ENCODE data around the gene LPAR3.
A peak's percentile ranks its signal among the peaks of the same experiment; 100 is the strongest.
"Not testable (repeated sequence)": the region's sequence is repeated elsewhere in the genome, so short reads cannot be mapped to it uniquely, and the experiment has no call there.

LPAR3 gene

GRCh38 chr1:84908746-84909464 is 15.9 kb upstream of the LPAR3 start:
- H3K36me3 ChIP-seq (ENCODE audit: control insufficient read depth in 2 of 2, insufficient read depth in 1 of 2, low read length in 2 of 2); POLR2A ChIA-PET: not testable (repeated sequence)
- CTCF ChIA-PET, result interaction anchor here (0.7 kb wide), 1 partner anchor 14 kb away, joined by 3 read pairs; no protein-coding TSS in a partner anchor

DNA sequence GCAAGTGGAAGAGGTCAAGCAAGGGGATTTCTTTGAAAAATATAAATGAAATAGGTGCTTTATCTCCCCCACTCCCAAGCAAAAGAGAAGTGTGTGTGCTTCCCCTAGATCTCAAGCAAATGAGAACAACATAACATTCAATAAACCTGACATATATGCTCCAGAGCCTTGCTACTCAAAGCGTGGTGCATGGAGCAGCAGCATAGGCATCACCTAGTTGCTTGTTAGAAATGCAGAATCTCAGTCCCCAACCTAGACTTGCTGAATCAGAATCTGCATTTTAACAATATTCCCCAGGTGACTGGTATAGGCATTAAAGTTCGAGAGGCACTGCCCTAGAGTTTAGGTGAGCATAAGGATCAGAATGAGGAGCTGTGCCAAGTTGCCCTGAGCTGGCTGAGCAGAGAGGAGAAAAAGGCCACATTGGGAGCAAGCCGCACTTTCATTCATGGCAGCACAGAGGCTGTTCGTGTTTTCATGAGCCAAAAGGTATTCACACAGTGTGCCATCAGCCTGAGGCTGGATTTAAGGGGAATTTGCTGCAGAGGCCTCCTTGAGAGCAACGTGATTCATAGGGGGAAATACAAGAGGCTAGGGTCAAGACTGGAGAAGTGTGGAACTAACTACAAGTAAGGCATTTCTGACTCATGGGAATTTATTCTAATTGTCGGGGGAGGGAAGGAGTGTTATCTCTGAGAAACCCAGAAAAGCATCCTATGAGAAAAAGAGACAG is 14.3 kb upstream of the LPAR3 start:
- Histone ChIP-seq H3K4me3 (ENCODE audit: low read depth, low read length) (no peak overlapping the region), H3K9me3 (ENCODE audit: control insufficient read depth, insufficient read depth, low read depth, low read length) (no peaks in the 10 kb centered on the region), H3K36me3 (ENCODE audit: control insufficient read depth in 2 of 2, insufficient read depth in 1 of 2, low read length in 2 of 2) (no peaks in the 10 kb centered on the region), H3K4me1 (ENCODE audit: control insufficient read depth, insufficient read depth, low read length) (no peaks in the 10 kb centered on the region), H3K27ac (ENCODE audit: extremely low read depth, low read depth, low read length) (no peak overlapping the region)
- TF ChIP-seq ZNF645 (tag by site-specific recombination; IDR thresholded peaks at IDR 0.05), result no peak
- TF ChIP-seq ZNF561 (tag by site-specific recombination; IDR thresholded peaks at IDR 0.05; ENCODE audit: borderline replicate concordance), result no peak
- TF ChIP-seq YY1 (tag by site-specific recombination; IDR thresholded peaks at IDR 0.05), result no peak
- no peak for TF ChIP-seq ZFHX2 (tag by site-specific recombination; conservative IDR thresholded peaks at IDR 0.05)
- TF ChIP-seq GLIS1 (tag by site-specific recombination; IDR thresholded peaks at IDR 0.05), result no peak
- TF ChIP-seq MZF1 (tag by site-specific recombination; IDR thresholded peaks at IDR 0.05; ENCODE audit: borderline replicate concordance), result no peak
- no peak for TF ChIP-seq ZNF223 (tag by site-specific recombination; IDR thresholded peaks at IDR 0.05)
- TF ChIP-seq ZNF239 (tag by site-specific recombination; IDR thresholded peaks at IDR 0.05), result no peak
- TF ChIP-seq ZNF768 (tag by site-specific recombination; IDR thresholded peaks at IDR 0.05), result no peak
- no peak for TF ChIP-seq ZBTB49 (tag by site-specific recombination; IDR thresholded peaks at IDR 0.05; ENCODE audit: low read depth)
- CTCF ChIA-PET, result no interaction called here
- POLR2A ChIA-PET, result no interaction called here

More at GRCh38 chr1:84908746-84909464, 15.9 kb upstream of the LPAR3 start:
- not testable (repeated sequence) for H3K27ac ChIP-seq (ENCODE audit: extremely low read depth, low read depth, low read length); H3K4me3 ChIP-seq (ENCODE audit: low read depth, low read length); H3K4me1 ChIP-seq (ENCODE audit: control insufficient read depth, insufficient read depth, low read length); H3K9me3 ChIP-seq (ENCODE audit: control insufficient read depth, insufficient read depth, low read depth, low read length)
- peak; percentile 88 for TF ChIP-seq ZNF146 (tag by site-specific recombination; IDR thresholded peaks at IDR 0.05)

DNA sequence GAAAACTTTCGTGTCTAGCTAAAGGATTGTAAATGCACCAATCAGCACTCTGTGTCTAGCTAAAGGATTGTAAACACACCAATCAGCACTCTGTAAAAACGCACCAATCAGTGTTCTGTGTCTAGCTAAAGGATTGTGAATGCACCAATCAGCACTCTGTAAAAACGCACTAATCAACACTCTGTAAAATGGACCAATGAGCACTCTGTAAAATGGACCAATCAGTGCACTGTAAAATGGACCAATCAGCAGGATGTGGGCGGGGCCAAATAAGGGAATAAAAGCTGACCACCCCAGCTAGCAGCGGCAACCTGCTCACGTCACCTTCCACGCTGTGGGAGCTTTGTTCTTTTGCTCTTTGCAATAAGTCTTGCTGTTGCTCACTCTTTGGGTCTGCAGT is 9.7 kb upstream of the LPAR3 start:
- H3K4me3 ChIP-seq (ENCODE audit: low read depth, low read length); H3K36me3 ChIP-seq (ENCODE audit: control insufficient read depth in 2 of 2, insufficient read depth in 1 of 2, low read length in 2 of 2); CTCF ChIA-PET; POLR2A ChIA-PET; H3K9me3 ChIP-seq (ENCODE audit: control insufficient read depth, insufficient read depth, low read depth, low read length); H3K4me1 ChIP-seq (ENCODE audit: control insufficient read depth, insufficient read depth, low read length); H3K27ac ChIP-seq (ENCODE audit: extremely low read depth, low read depth, low read length): not testable (repeated sequence)
- 0 out of 2 replicates have a peak, but pooled peaks have one; percentile 12 for TF ChIP-seq SP2 (tag by site-specific recombination; IDR thresholded peaks at IDR 0.05)

- Histone ChIP-seq H3K36me3 (ENCODE audit: control insufficient read depth in 2 of 2, insufficient read depth in 1 of 2, low read length in 2 of 2) (no peaks in the 10 kb centered on the region), H3K9me3 (ENCODE audit: control insufficient read depth, insufficient read depth, low read depth, low read length) (no peaks in the 10 kb centered on the region), H3K4me1 (ENCODE audit: control insufficient read depth, insufficient read depth, low read length) (no peaks in the 10 kb centered on the region), H3K27ac (ENCODE audit: extremely low read depth, low read depth, low read length) (no peak overlapping the region), H3K4me3 (ENCODE audit: low read depth, low read length) (no peak overlapping the region)
- ChIA-PET CTCF (no interaction called here), POLR2A (no interaction called here)
- no peak for TF ChIP-seq ZNF658 (tag by site-specific recombination; IDR thresholded peaks at IDR 0.05)
- TF ChIP-seq HOXD13 (CRISPR knock-in tag; IDR thresholded peaks at IDR 0.05; ENCODE audit: borderline replicate concordance), result no peak
- no peak for TF ChIP-seq ZNF239 (tag by site-specific recombination; IDR thresholded peaks at IDR 0.05)
- TF ChIP-seq ZNF777 (tag by site-specific recombination; IDR thresholded peaks at IDR 0.05; ENCODE audit: borderline replicate concordance), result no peak
- TF ChIP-seq ZFP37 (tag by site-specific recombination; IDR thresholded peaks at IDR 0.05), result no peak
- no peak for TF ChIP-seq ZNF354C (tag by site-specific recombination; IDR thresholded peaks at IDR 0.05; ENCODE audit: borderline replicate concordance, low read depth)
- no peak for TF ChIP-seq ZNF624 (tag by site-specific recombination; IDR thresholded peaks at IDR 0.05)
- TF ChIP-seq, protein P1, sequence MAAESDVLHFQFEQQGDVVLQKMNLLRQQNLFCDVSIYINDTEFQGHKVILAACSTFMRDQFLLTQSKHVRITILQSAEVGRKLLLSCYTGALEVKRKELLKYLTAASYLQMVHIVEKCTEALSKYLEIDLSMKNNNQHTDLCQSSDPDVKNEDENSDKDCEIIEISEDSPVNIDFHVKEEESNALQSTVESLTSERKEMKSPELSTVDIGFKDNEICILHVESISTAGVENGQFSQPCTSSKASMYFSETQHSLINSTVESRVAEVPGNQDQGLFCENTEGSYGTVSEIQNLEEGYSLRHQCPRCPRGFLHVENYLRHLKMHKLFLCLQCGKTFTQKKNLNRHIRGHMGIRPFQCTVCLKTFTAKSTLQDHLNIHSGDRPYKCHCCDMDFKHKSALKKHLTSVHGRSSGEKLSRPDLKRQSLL (tag by site-specific recombination; IDR thresholded peaks at IDR 0.05), result no peak
- no peak for TF ChIP-seq PRDM4 (tag by site-specific recombination; IDR thresholded peaks at IDR 0.05)
Observed at GRCh38 chr1:84899969-84900368, 7.0 kb upstream of the LPAR3 start.
